ENCODE data around the gene OVOL3.
"Not testable (repeated sequence)": the region's sequence is repeated elsewhere in the genome, so short reads cannot be mapped to it uniquely, and the experiment has no call there.

OVOL3 gene

GRCh38 chr19:36110487-36111199 is at the start of gene OVOL3:
Gene OVOL3, plus strand, starts transcription at chr19:36111143. Its CDS starts 60 bp downstream, at chr19:36111203.
- DNase-seq (ENCODE audit: low read depth, low spot score): no peak

DNA sequence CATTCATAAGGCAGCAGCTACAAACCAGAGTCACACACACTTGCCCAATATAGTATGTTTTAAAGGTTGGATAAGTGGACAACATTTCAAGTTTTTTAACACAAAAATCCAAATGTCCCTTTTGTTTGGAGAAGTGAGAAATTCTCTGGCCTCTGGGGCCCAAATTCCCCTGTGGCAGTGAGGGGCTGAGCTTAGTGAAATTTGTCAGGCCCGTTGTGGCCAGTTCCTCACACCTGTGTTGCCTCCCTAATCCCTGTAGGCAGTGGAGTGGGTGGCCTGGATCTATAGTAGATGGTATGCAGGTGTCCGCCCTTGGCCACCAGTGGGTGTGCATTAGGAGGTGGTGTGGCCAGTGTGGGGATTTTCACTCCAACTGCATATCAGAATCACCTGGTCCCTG is 49.6 kb upstream of the OVOL3 start:
- no peak for DNase-seq (ENCODE audit: low read depth, low spot score)

GRCh38 chr19:36064826-36065225 is 46.1 kb upstream of the OVOL3 start:
- no peak for DNase-seq (ENCODE audit: low read depth, low spot score)

DNA sequence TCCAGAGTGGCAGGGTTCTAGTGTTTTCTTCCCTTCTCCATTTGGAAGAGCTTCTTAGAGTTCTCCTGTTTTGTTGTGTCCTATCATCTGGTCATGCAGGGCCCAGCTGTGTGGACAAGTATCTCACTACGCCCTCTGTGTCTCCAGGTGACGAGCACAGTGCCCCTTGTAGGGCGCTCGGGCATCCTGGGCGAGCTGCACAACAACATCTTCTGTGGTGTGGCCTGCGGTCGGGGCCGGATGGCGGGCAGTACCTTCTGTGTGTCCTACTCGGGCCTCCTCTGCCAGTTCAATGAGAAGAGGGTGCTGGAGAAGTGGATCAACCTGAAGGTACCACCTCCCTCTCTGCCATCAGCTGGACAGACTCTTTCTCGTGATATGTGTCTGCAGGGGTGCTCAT is 43.3 kb upstream of the OVOL3 start:
- DNase-seq (ENCODE audit: low read depth, low spot score): no peak

GRCh38 chr19:36068810-36069499 is 42.0 kb upstream of the OVOL3 start:
- DNase-seq (ENCODE audit: low read depth, low spot score): not testable (repeated sequence)

DNA sequence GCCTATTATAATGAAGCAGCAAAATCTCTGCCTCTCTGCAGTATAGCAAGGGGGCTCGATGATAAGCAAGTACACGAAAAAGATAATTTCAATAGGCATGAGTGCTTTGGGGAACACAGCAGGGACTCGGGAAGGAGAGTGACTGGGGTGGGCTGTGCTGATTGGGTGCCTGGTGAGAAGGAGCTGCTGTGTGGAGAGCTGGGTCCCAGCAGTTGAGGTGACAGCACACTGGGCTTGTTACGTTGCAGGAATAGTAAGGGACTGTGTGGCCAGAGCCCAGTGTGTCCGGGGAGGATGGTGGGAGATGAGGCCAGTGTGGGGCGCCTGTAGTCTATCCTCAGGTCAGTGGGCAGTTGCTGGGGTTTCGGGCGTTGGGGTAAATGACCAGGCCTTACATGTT is 38.9 kb upstream of the OVOL3 start:
- no peak for DNase-seq (ENCODE audit: low read depth, low spot score)

- no peak for DNase-seq (ENCODE audit: low read depth, low spot score)
These were observed 37.6 kb upstream of the OVOL3 start for GRCh38 chr19:36073121-36073876.

- no peak for DNase-seq (ENCODE audit: low read depth, low spot score)
These were observed 31.5 kb upstream of the OVOL3 start for GRCh38 chr19:36079389-36079945.

DNA sequence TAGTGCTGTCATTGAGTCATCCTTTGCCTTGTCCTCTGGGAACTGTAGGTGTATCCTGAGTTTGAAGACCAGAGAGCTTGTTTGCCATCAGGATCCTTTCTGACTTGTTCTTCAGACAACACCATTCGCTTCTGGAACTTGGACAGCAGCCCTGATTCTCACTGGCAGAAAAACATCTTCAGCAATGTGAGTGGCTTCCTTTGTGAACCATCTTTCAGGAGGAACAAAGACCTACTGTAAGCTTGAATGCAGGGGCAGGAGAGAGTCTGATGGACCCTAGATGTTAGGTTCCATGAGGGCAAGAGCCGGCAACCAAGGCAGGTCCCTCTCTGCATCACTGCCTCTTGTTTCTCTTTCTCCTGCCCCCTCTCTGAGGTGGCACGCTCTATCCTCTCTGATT is 29.6 kb upstream of the OVOL3 start:
- no peak for DNase-seq (ENCODE audit: low read depth, low spot score)

DNA sequence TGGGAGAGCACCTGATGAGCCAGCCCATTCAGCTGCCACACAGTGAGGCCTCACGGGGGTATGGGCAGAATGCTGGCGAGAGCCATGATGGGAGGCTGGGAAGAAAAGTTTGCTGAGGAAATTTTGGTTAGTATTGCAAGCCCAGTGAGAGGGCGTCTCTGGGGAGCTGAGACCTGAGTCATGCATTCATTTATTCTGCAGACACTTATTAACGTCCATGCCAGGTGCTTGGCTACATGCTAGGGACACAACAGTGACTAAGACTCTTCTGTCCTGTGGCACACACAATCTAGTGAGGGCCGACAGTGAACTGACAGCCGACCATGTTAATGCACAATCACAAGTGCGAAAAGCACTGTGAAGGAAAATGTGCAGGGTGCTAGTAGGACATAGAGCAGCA is 29.0 kb upstream of the OVOL3 start:
- no peak for DNase-seq (ENCODE audit: low read depth, low spot score)

- DNase-seq (ENCODE audit: low read depth, low spot score): no peak
These were observed 28.0 kb upstream of the OVOL3 start for GRCh38 chr19:36082916-36083315.

DNA sequence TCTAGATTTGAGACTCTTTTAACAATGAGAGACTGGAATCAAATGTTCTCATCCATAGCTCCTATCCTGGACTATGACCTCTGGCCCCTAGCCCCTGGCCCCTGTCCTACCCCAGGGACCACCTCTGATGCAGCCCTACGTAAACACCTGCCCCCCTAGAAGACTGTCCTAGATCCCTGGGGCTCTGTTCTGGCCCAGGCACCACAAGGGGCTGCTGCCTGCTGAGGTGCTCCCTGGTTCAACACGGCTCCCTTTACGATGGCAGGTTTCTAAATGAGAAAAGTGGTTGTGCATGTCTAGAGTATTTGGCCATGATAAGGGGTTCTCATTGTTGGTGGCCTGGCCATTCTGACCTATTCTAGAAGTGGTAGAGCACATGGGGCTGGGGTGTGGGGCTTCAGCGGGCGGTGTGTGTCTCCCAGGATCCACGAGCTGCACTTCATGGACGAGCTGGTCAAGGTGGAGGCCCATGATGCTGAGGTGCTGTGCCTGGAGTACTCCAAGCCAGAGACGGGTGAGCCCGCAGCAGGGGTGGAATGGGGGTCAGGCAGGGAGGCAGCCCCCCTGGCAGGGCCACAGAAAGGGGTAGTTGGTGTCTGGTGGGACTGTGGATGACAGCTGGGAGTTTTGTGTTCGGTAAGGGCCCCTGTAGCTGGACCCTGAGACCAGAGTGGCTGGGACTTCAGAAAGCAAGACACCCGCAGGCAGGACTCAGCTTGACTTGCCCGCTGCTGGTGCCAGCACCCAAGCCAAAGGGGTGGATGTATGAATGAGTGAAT is 26.5 kb upstream of the OVOL3 start:
- no peak for DNase-seq (ENCODE audit: low read depth, low spot score)

DNA sequence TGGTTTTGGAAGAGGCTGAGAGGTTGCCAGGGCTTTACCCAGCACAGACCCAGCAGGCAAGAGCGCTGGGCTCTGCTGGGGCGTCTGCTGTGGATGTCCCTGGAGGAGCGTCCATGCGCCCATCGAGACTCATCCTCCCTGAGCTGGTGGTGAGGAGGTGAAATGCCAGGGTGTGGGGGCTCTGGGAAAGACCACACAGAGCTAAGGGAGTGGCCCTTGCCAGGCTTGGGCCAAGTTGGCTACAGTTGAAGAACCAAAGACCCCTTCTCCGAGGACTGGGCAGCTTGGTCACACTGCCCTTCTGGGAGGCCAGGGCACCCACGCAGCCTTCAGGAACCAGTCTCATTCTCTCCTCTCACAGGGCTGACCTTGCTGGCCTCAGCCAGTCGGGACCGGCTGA is 24.6 kb upstream of the OVOL3 start:
- no peak for DNase-seq (ENCODE audit: low read depth, low spot score)

GRCh38 chr19:36089847-36090246 is 21.1 kb upstream of the OVOL3 start:
- no peak for DNase-seq (ENCODE audit: low read depth, low spot score)

- no peak for DNase-seq (ENCODE audit: low read depth, low spot score)
These were observed 19.8 kb upstream of the OVOL3 start for GRCh38 chr19:36090910-36091695.

DNA sequence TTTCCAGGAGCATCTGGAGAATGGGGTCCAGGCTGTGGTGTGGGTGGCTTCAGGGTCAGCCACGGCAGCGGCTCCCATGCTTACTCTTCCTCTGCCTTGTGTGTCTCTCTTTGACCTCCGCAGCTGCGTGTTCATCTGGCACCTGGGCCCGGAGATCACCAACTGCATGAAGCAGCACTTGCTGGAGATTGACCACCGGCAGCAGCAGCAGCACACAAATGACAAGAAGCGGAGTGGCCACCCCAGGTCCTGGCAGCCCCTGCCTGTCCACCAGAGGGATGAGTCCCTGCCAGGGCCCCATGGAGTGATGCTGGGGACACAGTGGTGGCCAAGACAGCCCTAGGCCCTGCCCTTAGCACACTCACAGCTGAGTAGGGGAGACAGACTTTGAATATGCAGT is 18.4 kb upstream of the OVOL3 start:
- no peak for DNase-seq (ENCODE audit: low read depth, low spot score)

DNA sequence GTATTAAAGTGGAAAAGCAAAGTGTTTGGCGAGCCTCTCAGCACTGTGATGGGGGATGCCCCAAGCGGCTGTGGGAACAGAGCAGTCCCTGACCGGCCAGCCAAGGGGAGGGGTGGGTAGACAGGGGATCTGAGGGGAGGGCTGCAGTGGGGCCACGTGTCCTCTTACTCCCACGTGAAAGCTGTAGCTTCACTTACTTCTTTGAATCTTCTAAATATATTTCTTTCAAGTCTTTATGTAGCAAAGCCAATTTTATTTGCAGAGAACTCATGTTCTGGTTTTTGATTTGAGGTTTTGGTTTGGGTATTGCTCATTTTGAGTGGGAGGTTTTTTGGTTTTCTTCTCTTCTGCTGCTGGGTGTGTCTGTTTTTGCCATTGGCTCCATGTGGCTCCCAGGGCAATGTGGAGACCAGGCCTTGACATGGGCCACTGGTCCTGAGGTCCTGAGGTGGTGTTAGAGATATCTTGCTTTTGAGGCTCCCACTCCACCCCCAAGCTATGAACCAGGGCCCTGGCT is 17.7 kb upstream of the OVOL3 start:
- no peak for DNase-seq (ENCODE audit: low read depth, low spot score)

DNA sequence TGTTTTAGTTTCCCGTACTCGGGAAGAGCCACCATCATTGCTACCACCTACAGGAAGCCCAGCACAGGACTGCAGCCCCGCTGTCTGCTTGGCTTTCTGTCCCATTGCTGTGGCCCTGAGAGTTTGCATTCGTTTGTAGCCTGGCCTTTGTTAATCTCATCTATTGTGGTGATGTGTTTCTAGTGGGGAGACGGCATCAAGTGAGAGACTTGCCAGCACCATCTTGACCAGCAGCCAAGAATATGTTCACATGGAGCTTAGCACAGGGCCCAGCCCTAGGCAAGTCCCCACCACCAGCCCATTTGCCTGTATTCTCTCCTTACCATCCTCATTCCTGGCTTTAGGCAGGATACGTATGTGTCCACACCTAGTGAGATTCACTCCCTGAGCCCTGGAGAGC is 17.3 kb upstream of the OVOL3 start:
- DNase-seq (ENCODE audit: low read depth, low spot score): no peak

GRCh38 chr19:36097036-36097435 is 13.9 kb upstream of the OVOL3 start:
- no peak for DNase-seq (ENCODE audit: low read depth, low spot score)

DNA sequence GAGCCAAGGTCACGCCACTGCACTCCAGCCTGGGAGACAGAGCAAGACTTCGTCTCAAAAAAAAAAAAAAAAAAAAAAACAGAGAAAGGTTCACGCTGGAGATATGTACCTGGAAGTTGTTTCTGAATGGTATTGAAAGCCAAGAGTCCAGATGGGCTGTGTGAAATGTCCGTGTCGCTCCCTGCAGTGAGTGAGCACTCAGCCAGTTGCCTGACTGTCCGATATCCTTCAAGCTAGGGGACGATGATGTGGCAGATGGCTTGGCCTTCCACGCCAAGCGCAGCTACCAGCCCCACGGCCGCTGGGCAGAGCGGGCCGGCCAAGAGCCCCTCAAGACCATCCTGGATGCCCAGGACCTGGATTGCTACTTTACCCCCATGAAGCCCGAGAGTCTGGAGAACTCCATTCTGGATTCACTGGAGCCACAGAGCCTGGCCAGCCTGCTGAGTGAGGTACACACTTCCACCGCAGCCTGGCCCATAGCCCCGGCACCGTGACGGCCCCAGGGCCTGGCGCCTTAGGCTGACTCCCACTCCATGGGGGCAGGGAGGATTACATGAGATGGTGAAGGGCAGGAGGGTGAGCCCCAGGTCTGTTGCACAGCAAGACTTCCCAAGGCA is 11.7 kb upstream of the OVOL3 start:
- DNase-seq (ENCODE audit: low read depth, low spot score): no peak
